Esophagus squamous epithelium (tissue), 5 donors: ENCODE measurements around the gene LRRC18. TPM values are rescaled to one million over a fixed set of nuclear protein-coding genes. Genes with fewer than 3 reads are reported as not detected.

Experiments used
- DNase-seq: peaks from one replicate; lab custom pipeline; 2025; lab: John Stamatoyannopoulos, UW
- H3K27ac ChIP-seq, 4 donors: fragments of 200-600 bp; sonication (generic); one replicate each; pipeline ENCODE4 v1.5.1; 2016 to 2019; ENCODE audit warnings: mild to moderate bottlenecking in 1 of 4
- H3K27me3 ChIP-seq, 4 donors: fragments of 200-600 bp; sonication (generic); 1 replicate in 3 of 4; 2 replicates in 1 of 4; pipeline versions ENCODE4 v1.5.1 to v1.6.0; 2017 to 2021; ENCODE audit warnings: antibody characterized with exemption in 1 of 4
- H3K36me3 ChIP-seq, 3 donors: fragments of 200-600 bp; sonication (generic); one replicate each; pipeline ENCODE4 v1.5.1; 2016 to 2019
- H3K4me1 ChIP-seq, 3 donors: fragments of 200-600 bp; sonication (generic); one replicate each; pipeline ENCODE4 v1.5.1; 2017 to 2019
- H3K4me3 ChIP-seq, 4 donors: fragments of 200-600 bp; sonication (generic); 1 replicate in 3 of 4; 2 replicates in 1 of 4; pipeline ENCODE4 v1.5.1; 2016 to 2019; ENCODE audit warnings: mild to moderate bottlenecking in 2 of 4, moderate library complexity in 1 of 4
- H3K9me3 ChIP-seq, 3 donors: fragments of 200-600 bp; sonication (generic); one replicate each; pipeline ENCODE4 v1.5.1; 2016 to 2019
- POLR2A ChIP-seq, 4 donors: fragments of 450-650 bp; IDR thresholded peaks; one replicate each; pipeline ENCODE4 v1.6.1; 2017; ENCODE audit warnings: antibody characterized with exemption in 4 of 4, mild to moderate bottlenecking in 4 of 4, moderate library complexity in 3 of 4
- WGBS, 2 donors: methylation state at CpG; one replicate each; pipeline ENCODE4 v1.1.5; 2018; 5-methylcytosine and 5-hydroxymethylcytosine counted together
- intact Hi-C: fragments of 100-400 bp; cut with DNase I; formaldehyde crosslinking; loops from one replicate; pipeline ENCODE4 v1.15.0; 2022
- total RNA-seq, 4 donors: library from RNA; depleted of rRNA; stranded (reverse); fragments of >200 nt; gene quantifications; one replicate each; pipeline ENCODE4 v1.1.0, GENCODE V29; 2016
- TF ChIP-seq, protein P1 (sequence below), 6 experiments: fragments of 450-650 bp in 4 of 6; fragments of 200-600 bp in 2 of 6; sonication (generic) in 2 of 6; IDR thresholded peaks; one replicate each; pipeline ENCODE4 v1.5.1; 2016 to 2019; ENCODE audit warnings: antibody characterized with exemption in 6 of 6, mild to moderate bottlenecking in 4 of 6, moderate library complexity in 4 of 6
- donor health status: DM: yes; HTN: yes; CAD: no.

LRRC18 gene
- total RNA-seq, 4 donors from 2014 or later = 0.19 TPM; not detected in 3

DNA sequence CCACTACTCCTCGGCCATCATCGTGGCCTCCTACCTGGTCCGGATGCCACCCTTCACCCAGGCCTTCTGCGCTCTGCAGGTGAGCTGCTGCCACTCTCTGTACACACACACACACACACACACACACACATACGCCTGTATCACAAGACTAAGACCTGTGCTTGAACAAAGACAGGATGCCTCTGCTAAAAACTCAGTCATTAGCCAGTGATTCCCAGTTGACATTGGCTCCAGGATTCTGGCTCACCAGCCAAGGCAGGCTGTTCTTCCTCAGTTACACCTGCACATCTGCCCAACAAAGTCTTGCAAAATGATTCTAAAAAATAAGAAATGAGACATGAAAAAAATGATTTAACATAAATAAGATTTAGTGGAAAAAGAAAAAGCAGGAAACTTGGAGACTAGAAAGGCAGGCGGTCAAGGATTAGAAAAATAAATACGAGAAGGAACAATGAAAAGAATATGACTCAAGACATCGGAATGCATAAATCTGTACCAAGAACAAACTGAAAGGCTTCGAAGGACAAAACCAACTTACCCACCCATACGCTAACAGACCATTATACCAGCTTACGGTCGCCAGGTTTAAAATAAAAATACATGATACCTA, 7.4 kb upstream of the LRRC18 start:
- no peak for DNase-seq
- peaks cover 0 to 3% (median 0%) of the 10 kb centered on the region in 3 donors for H3K4me1 ChIP-seq
- no peaks in the 10 kb centered on the region for H3K36me3 ChIP-seq
- H3K27ac ChIP-seq = no peak overlapping the region
- H3K4me3 ChIP-seq = no peak overlapping the region
- intact Hi-C loops = no loop called here
- H3K27me3 ChIP-seq = peaks cover 0 to 5% (median 0%) of the 10 kb centered on the region in 4 donors
- no peaks in the 10 kb centered on the region for H3K9me3 ChIP-seq
- WGBS, 2 donors = 36 to 58% methylated on average over 8 to 12 of the region's 12 CpGs
- TF ChIP-seq POLR2A (IDR thresholded peaks at IDR 0.05) = no peak
- TF ChIP-seq, protein P1, sequence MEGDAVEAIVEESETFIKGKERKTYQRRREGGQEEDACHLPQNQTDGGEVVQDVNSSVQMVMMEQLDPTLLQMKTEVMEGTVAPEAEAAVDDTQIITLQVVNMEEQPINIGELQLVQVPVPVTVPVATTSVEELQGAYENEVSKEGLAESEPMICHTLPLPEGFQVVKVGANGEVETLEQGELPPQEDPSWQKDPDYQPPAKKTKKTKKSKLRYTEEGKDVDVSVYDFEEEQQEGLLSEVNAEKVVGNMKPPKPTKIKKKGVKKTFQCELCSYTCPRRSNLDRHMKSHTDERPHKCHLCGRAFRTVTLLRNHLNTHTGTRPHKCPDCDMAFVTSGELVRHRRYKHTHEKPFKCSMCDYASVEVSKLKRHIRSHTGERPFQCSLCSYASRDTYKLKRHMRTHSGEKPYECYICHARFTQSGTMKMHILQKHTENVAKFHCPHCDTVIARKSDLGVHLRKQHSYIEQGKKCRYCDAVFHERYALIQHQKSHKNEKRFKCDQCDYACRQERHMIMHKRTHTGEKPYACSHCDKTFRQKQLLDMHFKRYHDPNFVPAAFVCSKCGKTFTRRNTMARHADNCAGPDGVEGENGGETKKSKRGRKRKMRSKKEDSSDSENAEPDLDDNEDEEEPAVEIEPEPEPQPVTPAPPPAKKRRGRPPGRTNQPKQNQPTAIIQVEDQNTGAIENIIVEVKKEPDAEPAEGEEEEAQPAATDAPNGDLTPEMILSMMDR (IDR thresholded peaks at IDR 0.05) = no peak

DNA sequence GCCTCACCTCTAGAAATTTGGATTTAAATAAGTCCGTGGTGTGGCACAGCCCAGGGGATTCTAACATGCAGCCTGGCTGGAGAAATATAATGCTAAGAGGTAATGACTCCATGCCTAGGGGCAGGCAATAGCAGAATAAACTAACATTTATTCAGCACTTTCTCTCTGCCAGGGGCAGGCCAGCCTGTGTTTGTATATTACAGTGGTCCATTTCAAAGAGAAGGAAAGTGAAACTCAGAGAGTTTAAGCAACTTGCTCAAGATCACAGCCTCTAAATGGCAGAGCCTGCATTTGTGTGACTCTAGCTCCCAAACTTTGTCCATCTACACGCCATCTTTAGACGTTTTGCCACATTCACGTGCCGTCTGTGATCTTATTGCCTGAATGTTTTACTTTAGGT, 6.7 kb upstream of the LRRC18 start:
- Histone ChIP-seq H3K27ac (no peak overlapping the region), H3K4me1 (peaks cover 0 to 3% (median 0%) of the 10 kb centered on the region in 3 donors), H3K27me3 (peaks cover 0 to 5% (median 0%) of the 10 kb centered on the region in 4 donors), H3K9me3 (no peaks in the 10 kb centered on the region), H3K36me3 (no peaks in the 10 kb centered on the region), H3K4me3 (no peak overlapping the region)
- TF ChIP-seq, protein P1 (IDR thresholded peaks at IDR 0.05) = no peak
- TF ChIP-seq POLR2A (IDR thresholded peaks at IDR 0.05) = no peak
- intact Hi-C loops = no loop called here
- 78 to 91% methylated on average over 5 of the region's 5 CpGs for WGBS, 2 donors
- DNase-seq = no peak

- no peak overlapping the region for H3K27ac ChIP-seq
- no peak for DNase-seq
- WGBS, 2 donors = 84 to 85% methylated on average over 6 of the region's 6 CpGs
- H3K36me3 ChIP-seq = no peaks in the 10 kb centered on the region
- H3K27me3 ChIP-seq = peaks cover 0 to 5% (median 0%) of the 10 kb centered on the region in 4 donors
- TF ChIP-seq POLR2A (IDR thresholded peaks at IDR 0.05) = no peak
- TF ChIP-seq, protein P1 (IDR thresholded peaks at IDR 0.05) = no peak
- no peaks in the 10 kb centered on the region for H3K9me3 ChIP-seq
- H3K4me1 ChIP-seq = peaks cover 0 to 3% (median 0%) of the 10 kb centered on the region in 3 donors
- intact Hi-C loops = no loop called here
- no peak overlapping the region for H3K4me3 ChIP-seq
These were observed 5.9 kb upstream of the LRRC18 start for GRCh38 chr10:48945441-48946130.

DNA sequence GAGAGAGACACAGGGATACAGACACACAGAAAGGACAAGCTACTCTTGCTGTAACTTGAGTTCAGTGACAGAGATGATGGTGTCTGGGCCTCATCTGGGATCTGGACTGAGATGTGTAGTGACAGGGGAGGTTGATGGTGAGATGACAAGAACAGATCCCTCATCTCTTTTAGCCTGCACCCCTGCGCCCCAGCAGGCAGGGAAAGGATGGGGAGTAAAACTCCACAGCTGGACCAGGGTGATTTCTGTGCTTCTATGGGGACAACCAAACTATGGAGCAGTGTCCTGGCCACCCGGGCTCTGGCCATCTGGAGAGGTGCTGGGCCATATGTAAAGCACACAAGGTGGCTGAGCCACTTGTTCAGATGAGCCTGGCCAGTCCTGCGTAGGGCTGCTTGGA, 4.5 kb upstream of the LRRC18 start:
- no peak overlapping the region for H3K4me3 ChIP-seq
- intact Hi-C loops = no loop called here
- no peaks in the 10 kb centered on the region for H3K36me3 ChIP-seq
- no peaks in the 10 kb centered on the region for H3K9me3 ChIP-seq
- WGBS, 2 donors = 79 to 100% methylated on average over 1 to 3 of the region's 3 CpGs
- TF ChIP-seq, protein P1 (IDR thresholded peaks at IDR 0.05) = no peak
- TF ChIP-seq POLR2A (IDR thresholded peaks at IDR 0.05) = no peak
- peaks cover 0 to 3% (median 0%) of the 10 kb centered on the region in 3 donors for H3K4me1 ChIP-seq
- DNase-seq = no peak
- H3K27me3 ChIP-seq = peaks cover 0 to 5% (median 0%) of the 10 kb centered on the region in 4 donors
- no peak overlapping the region for H3K27ac ChIP-seq

GRCh38 chr10:48943096-48943495, 3.5 kb upstream of the LRRC18 start:
- Histone ChIP-seq H3K27me3 (peaks cover 0 to 5% (median 0%) of the 10 kb centered on the region in 4 donors), H3K4me3 (no peak overlapping the region), H3K27ac (no peak overlapping the region), H3K36me3 (no peaks in the 10 kb centered on the region), H3K9me3 (no peaks in the 10 kb centered on the region), H3K4me1 (peaks cover 0 to 3% (median 0%) of the 10 kb centered on the region in 3 donors)
- 68 to 91% methylated on average over 6 to 10 of the region's 10 CpGs for WGBS, 2 donors
- no peak for DNase-seq
- TF ChIP-seq, protein P1 (IDR thresholded peaks at IDR 0.05) = no peak
- no peak for TF ChIP-seq POLR2A (IDR thresholded peaks at IDR 0.05)
- intact Hi-C loops = no loop called here
